ENCODE data around the gene MTA3.

The MTA3 gene

GRCh38 chr2:42761554-42761953 is 193.1 kb downstream of the MTA3 start:
- H3K4me3 ChIP-seq (ENCODE audit: control insufficient read depth, low read depth, low read length): no peak overlapping the region
- TF ChIP-seq CTCF (conservative IDR thresholded peaks at IDR 0.05; ENCODE audit: control insufficient read depth, insufficient read depth, low read depth, low read length): no peak
- DNase-seq (ENCODE audit: low read depth): no peak

- no peak for DNase-seq (ENCODE audit: low read depth)
- no peak for TF ChIP-seq CTCF (conservative IDR thresholded peaks at IDR 0.05; ENCODE audit: control insufficient read depth, insufficient read depth, low read depth, low read length)
Measured at GRCh38 chr2:42762155-42762554, 193.7 kb downstream of the MTA3 start.

GRCh38 chr2:42762823-42763804 is 194.7 kb downstream of the MTA3 start:
- TF ChIP-seq CTCF (conservative IDR thresholded peaks at IDR 0.05; ENCODE audit: control insufficient read depth, insufficient read depth, low read depth, low read length): no peak
- no peak overlapping the region for H3K4me3 ChIP-seq (ENCODE audit: control insufficient read depth, low read depth, low read length)
- no peak for DNase-seq (ENCODE audit: low read depth)

More at GRCh38 chr2:42762155-42762554, 193.7 kb downstream of the MTA3 start:
- H3K4me3 ChIP-seq (ENCODE audit: control insufficient read depth, low read depth, low read length): no peak overlapping the region

- DNase-seq (ENCODE audit: low read depth): no peak
- no peak within 1 kb of the TSS for H3K4me3 ChIP-seq (ENCODE audit: control insufficient read depth, low read depth, low read length)
- no peak for TF ChIP-seq CTCF (conservative IDR thresholded peaks at IDR 0.05; ENCODE audit: control insufficient read depth, insufficient read depth, low read depth, low read length)
Measured at GRCh38 chr2:42764096-42764495, 195.7 kb downstream of the MTA3 start, which contains the start of gene OXER1. OXER1 (minus strand) TSS chr2:42764135; CDS start chr2:42764062, 73 bp downstream.

- no peak for TF ChIP-seq CTCF (conservative IDR thresholded peaks at IDR 0.05; ENCODE audit: control insufficient read depth, insufficient read depth, low read depth, low read length)
- no peak for DNase-seq (ENCODE audit: low read depth)
- H3K4me3 ChIP-seq (ENCODE audit: control insufficient read depth, low read depth, low read length): no peak overlapping the region
Measured at GRCh38 chr2:42764901-42765300, 196.5 kb downstream of the MTA3 start.

GRCh38 chr2:42765686-42766085 is 197.3 kb downstream of the MTA3 start:
- no peak for DNase-seq (ENCODE audit: low read depth)
- H3K4me3 ChIP-seq (ENCODE audit: control insufficient read depth, low read depth, low read length): no peak overlapping the region
- TF ChIP-seq CTCF (conservative IDR thresholded peaks at IDR 0.05; ENCODE audit: control insufficient read depth, insufficient read depth, low read depth, low read length): no peak
